Neural cell (in vitro differentiated cells): Measurements from ENCODE around the gene KRT6A.

Experiments
- CTCF ChIP-seq: fragments of 450-650 bp; IDR thresholded peaks from 2 replicates; pipeline ENCODE4 v1.5.1; 2014; ENCODE audit warnings: antibody characterized with exemption, mild to moderate bottlenecking, moderate library complexity; ENCODE audit not compliant: poor library complexity, severe bottlenecking
- EP300 ChIP-seq: fragments of 450-650 bp; conservative IDR thresholded peaks from 2 replicates; pipeline ENCODE4 v1.6.1; 2014; ENCODE audit warnings: antibody characterized with exemption, mild to moderate bottlenecking, moderate library complexity; ENCODE audit not compliant: poor library complexity, severe bottlenecking
- EZH2 ChIP-seq: fragments of 200-600, 300-800 bp; shearing (Covaris generic), sonication (generic); IDR thresholded peaks from 2 replicates; pipeline ENCODE4 v1.6.1; 2014; ENCODE audit warnings: antibody characterized with exemption, low read length, borderline replicate concordance, mild to moderate bottlenecking; ENCODE audit not compliant: insufficient read depth, poor library complexity, severe bottlenecking
- MXI1 ChIP-seq: fragments of 450-650 bp; conservative IDR thresholded peaks from 2 replicates; pipeline ENCODE4 v1.6.1; 2014; ENCODE audit warnings: antibody characterized with exemption, mild to moderate bottlenecking; ENCODE audit not compliant: poor library complexity, severe bottlenecking
- POLR2AphosphoS5 ChIP-seq: IDR thresholded peaks from 2 replicates; pipeline ENCODE4 v1.6.1; 2012
- RAD21 ChIP-seq: fragments of 450-650 bp; conservative IDR thresholded peaks from 2 replicates; pipeline ENCODE4 v1.6.1; 2014; ENCODE audit warnings: antibody characterized with exemption, mild to moderate bottlenecking, moderate library complexity
- SMC3 ChIP-seq: fragments of 450-650 bp; conservative IDR thresholded peaks from 2 replicates; pipeline ENCODE4 v1.6.1; 2014; ENCODE audit warnings: antibody characterized with exemption, mild to moderate bottlenecking, moderate library complexity; ENCODE audit not compliant: poor library complexity
- TAF1 ChIP-seq: IDR thresholded peaks from 2 replicates; pipeline ENCODE4 v1.6.1; 2012; ENCODE audit warnings: low read depth
- TF ChIP-seq, protein P1 (sequence below): IDR thresholded peaks from 2 replicates; pipeline ENCODE4 v1.6.1; 2012; ENCODE audit warnings: borderline replicate concordance

GRCh38 chr12:52499806-52500560 is 6.9 kb upstream of the KRT6A start:
- no peak for TF ChIP-seq CTCF
- TF ChIP-seq TAF1 = no peak
- no peak for TF ChIP-seq RAD21
- TF ChIP-seq, protein P1, sequence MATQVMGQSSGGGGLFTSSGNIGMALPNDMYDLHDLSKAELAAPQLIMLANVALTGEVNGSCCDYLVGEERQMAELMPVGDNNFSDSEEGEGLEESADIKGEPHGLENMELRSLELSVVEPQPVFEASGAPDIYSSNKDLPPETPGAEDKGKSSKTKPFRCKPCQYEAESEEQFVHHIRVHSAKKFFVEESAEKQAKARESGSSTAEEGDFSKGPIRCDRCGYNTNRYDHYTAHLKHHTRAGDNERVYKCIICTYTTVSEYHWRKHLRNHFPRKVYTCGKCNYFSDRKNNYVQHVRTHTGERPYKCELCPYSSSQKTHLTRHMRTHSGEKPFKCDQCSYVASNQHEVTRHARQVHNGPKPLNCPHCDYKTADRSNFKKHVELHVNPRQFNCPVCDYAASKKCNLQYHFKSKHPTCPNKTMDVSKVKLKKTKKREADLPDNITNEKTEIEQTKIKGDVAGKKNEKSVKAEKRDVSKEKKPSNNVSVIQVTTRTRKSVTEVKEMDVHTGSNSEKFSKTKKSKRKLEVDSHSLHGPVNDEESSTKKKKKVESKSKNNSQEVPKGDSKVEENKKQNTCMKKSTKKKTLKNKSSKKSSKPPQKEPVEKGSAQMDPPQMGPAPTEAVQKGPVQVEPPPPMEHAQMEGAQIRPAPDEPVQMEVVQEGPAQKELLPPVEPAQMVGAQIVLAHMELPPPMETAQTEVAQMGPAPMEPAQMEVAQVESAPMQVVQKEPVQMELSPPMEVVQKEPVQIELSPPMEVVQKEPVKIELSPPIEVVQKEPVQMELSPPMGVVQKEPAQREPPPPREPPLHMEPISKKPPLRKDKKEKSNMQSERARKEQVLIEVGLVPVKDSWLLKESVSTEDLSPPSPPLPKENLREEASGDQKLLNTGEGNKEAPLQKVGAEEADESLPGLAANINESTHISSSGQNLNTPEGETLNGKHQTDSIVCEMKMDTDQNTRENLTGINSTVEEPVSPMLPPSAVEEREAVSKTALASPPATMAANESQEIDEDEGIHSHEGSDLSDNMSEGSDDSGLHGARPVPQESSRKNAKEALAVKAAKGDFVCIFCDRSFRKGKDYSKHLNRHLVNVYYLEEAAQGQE = no peak
- no peak for TF ChIP-seq SMC3
- TF ChIP-seq EP300 = no peak
- no peak for TF ChIP-seq POLR2AphosphoS5
- TF ChIP-seq EZH2 = no peak
- no peak for TF ChIP-seq MXI1
